ENCODE data around the gene SULT6B1.

Gene SULT6B1

GRCh38 chr2:37156857-37157714 lies 31.4 kb downstream of the SULT6B1 start, which contains the start of gene EIF2AK2:
EIF2AK2 (minus strand) TSS chr2:37156980; CDS start chr2:37147806, 9,174 bp downstream.
- H3K27ac ChIP-seq = peak within 1 kb of the TSS; percentile 61
- TF ChIP-seq ZFX (IDR thresholded peaks at IDR 0.05; ENCODE audit: borderline replicate concordance) = no peak
- no peak for TF ChIP-seq CTCF (IDR thresholded peaks at IDR 0.05)

DNA sequence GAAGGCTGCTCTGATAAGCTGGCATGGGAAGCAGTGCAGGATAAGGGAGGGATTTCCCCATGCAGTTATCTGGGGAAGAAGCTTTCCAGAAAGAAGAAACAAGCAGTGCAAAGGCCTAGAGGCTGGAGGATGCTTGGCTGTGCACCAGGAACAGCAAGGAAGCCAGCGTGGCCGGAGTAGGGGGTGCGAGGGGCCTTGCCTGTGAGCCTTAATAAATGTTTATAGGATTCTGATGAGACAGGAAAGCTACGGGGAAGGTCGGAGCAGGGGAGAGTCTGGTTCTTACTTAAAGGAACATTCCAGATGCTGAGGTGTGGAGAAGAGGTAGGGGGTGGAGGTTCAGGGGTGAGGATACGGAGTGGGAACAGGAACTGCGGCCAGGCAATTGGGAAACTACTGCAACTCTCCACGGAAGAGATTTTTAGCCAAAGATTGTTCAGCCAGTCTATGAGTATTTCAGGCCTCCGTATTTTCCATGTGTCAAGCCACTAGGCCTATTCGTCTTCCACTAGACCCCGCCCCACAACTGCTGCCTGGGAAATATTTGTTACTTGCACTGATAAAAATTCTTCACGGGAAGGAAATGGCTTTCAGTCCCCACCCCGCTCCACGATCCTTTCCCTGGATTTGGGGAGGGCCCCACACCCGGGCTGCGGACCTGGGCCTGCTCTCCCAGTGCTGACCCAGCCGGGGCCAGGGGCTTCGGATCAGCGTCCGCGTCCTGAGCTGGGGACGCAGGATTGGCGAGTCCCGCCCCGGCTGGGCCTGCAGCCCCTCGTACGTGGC lies 32.2 kb downstream of the SULT6B1 start:
- TF ChIP-seq CTCF (IDR thresholded peaks at IDR 0.05) = no peak
- TF ChIP-seq ZFX (IDR thresholded peaks at IDR 0.05; ENCODE audit: borderline replicate concordance) = no peak
- peak overlapping the region; percentile 61 for H3K27ac ChIP-seq

DNA sequence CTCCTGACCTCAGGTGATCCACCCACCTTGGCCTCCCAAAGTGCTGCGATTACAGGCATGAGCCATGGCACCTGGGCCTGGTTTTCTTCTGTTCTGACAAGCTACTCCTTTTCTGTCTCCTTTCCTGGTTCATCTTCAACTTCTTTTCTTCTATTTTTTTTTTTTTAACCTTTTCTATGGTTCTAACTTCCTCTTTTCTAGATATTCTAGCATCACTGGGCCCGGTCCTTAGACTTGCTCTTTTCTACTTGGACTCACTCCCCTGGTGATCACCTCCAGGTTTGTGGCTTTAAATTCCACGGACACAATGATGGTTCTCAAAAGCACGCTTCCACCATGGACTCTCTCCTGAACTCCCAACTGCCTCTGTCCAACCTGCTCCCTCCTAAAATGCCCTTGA lies 33.7 kb downstream of the SULT6B1 start:
- H3K27ac ChIP-seq = no peak overlapping the region
- TF ChIP-seq CTCF (IDR thresholded peaks at IDR 0.05) (no peak), ZFX (IDR thresholded peaks at IDR 0.05; ENCODE audit: borderline replicate concordance) (no peak)

DNA sequence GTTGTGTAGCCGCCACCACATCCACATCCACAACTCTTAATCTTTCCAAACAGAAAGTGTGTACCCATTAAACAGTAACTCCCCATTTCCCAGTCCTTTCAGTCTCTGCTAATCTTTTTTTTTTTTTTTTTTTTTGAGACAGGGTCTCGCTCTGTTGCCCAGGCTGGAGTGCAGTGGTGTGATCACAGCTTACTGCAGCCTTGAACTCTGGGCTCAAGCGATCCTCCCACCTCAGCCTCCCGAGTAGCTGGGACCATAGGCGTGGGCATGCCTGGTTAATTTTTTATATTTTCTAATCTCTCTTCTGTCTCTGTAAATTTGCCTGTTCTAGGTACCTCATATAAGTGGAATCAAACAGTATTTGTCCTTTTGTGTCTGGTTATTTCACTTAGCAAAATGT lies 35.2 kb downstream of the SULT6B1 start:
- no peak overlapping the region for H3K27ac ChIP-seq
- no peak for TF ChIP-seq CTCF (IDR thresholded peaks at IDR 0.05)
- no peak for TF ChIP-seq ZFX (IDR thresholded peaks at IDR 0.05; ENCODE audit: borderline replicate concordance)

- TF ChIP-seq ZFX (IDR thresholded peaks at IDR 0.05; ENCODE audit: borderline replicate concordance) (no peak), CTCF (IDR thresholded peaks at IDR 0.05) (no peak)
- no peak overlapping the region for H3K27ac ChIP-seq
Observed at GRCh38 chr2:37149626-37150322, 38.7 kb downstream of the SULT6B1 start.

GRCh38 chr2:37148325-37148724 lies 40.1 kb downstream of the SULT6B1 start:
- H3K27ac ChIP-seq = no peak overlapping the region
- no peak for TF ChIP-seq CTCF (IDR thresholded peaks at IDR 0.05)
- no peak for TF ChIP-seq ZFX (IDR thresholded peaks at IDR 0.05; ENCODE audit: borderline replicate concordance)

Measured in 22Rv1 (cell line).